ENCODE results near the gene GNL3. TPM values are rescaled to one million over a fixed set of nuclear protein-coding genes. Genes with fewer than 3 reads are reported as not detected.

GNL3 gene, protein sequence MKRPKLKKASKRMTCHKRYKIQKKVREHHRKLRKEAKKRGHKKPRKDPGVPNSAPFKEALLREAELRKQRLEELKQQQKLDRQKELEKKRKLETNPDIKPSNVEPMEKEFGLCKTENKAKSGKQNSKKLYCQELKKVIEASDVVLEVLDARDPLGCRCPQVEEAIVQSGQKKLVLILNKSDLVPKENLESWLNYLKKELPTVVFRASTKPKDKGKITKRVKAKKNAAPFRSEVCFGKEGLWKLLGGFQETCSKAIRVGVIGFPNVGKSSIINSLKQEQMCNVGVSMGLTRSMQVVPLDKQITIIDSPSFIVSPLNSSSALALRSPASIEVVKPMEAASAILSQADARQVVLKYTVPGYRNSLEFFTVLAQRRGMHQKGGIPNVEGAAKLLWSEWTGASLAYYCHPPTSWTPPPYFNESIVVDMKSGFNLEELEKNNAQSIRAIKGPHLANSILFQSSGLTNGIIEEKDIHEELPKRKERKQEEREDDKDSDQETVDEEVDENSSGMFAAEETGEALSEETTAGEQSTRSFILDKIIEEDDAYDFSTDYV
- total RNA-seq = 100 and 102 TPM in 2 replicates

DNA sequence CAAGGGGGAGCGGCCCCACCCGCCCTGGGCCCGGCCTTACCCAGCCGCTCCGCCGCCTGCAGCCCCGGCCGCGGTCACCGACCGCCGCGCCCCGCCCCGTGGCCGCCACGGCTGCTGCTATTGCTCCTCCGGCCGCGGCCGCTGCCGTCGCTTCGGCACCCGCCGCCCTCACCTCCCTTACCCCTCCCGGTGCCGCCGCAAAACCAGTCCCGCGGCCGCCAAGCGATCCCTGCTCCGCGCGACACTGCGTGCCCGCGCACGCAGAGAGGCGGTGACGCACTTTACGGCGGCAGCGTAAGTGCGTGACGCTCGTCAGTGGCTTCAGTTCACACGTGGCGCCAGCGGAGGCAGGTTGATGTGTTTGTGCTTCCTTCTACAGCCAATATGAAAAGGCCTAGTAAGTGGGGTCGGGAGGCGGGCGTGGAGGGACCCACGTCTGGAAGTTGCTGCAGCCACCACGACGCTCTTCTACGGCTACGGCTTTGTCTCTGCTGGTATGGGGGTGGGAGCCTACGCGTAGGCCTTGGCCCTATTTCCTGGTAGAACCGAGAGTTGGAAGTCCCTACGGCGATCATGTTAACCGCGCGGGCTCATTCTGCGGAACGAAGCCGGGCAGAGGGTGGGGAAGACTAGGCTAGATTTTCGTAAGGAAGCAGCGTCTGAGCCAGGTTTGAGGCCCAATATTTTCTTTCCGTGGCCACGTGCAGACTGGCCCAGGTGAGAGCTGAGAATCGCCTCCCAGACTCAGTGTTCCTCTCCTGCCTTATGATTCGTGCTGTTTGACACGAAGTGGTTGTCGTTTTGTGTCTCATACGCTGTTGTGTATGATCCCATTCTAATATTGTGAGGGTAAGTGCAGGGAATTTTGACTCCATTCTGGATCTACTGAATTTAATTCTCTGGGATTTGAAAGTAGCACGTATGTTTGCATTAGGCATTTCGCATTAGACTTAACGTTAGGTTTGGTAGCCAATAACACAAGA is at the start of gene GNL3, which contains the start of gene PBRM1:
GNL3 (plus strand) TSS at position 324 of the 983 bp plus-strand sequence; CDS start at position 385, 61 bp downstream.
PBRM1 (minus strand) TSS at position 205 of the 983 bp plus-strand sequence.

DNA sequence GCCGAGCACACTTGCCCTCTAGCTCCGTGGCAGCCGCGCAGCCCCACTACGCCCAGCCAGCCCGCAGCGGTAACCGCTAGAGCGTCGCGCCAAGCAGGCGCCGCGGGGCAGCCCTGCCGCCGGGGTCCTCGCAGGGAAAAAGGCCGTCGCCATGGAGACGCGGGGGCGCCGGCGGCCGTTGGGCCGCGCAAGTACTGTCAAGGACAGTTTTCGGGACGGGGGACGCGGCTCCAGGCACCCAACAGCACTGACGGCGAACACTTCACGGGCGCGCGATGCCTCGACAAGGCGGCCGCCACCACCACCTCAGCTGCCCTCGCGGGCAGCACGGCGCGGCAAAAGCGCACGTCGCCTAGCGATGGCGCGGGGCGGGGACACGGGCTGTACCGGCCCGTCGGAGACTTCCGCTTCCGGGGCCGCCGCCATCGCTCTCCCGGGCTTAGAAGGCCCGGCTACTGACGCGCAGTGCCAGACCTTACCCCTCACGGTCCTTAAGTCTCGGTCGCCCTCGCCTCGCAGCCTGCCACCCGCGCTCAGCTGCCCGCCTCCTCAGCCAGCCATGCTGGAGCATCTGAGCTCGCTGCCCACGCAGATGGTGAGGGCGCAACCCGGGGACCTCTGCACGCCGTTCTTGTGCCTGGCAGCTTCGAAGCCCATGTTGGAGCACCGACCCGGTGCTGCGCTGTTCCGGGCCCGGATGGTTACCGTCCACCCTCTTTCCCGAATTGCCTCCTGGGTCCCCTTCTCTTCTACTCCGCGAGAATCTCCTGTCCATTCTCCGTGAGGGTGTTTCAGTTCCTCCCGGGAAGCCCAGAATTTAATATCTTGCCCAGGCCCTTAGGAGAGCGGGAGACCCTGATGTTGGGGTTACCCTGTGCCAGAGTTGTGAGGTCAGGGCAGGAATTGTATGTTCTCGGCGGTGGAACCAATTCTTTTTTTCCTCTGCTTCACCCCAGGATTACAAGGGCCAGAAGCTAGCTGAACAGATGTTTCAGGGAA is 20.2 kb downstream of the GNL3 start, which contains the start of the genes GLT8D1 and SPCS1:
GLT8D1 (minus strand) TSS at position 104 of the 999 bp plus-strand sequence. CDS start 5,331 bp downstream, outside the sequence.
SPCS1 (plus strand) TSS at position 419 of the 999 bp plus-strand sequence; CDS start at position 560, 141 bp downstream.

Other genes with a start within 250 kb of the GNL3 start
- gene SEMA3G, start 240.9 kb upstream of the GNL3 start, total RNA-seq = 3.5 and 3.6 TPM in 2 replicates
- gene TNNC1, start 232.0 kb upstream of the GNL3 start, total RNA-seq = not detected in 2 replicates
- gene NISCH, start 230.4 kb upstream of the GNL3 start, total RNA-seq = 24.0 and 27.5 TPM in 2 replicates
- 149 and 154 TPM in 2 replicates for gene STAB1, start 190.7 kb upstream of the GNL3 start, total RNA-seq
- gene NT5DC2, start 152.2 kb upstream of the GNL3 start, total RNA-seq = 44.6 and 64.3 TPM in 2 replicates
- gene UQCC5, start 149.4 kb upstream of the GNL3 start, total RNA-seq = 0.59 and 9.9 TPM in 2 replicates
- gene PBRM1, start 119 bp upstream of the GNL3 start, total RNA-seq = 48.8 and 49.8 TPM in 2 replicates
- 49.4 and 60.7 TPM in 2 replicates for gene GLT8D1, start 19.8 kb downstream of the GNL3 start, total RNA-seq
- gene SPCS1, start 20.1 kb downstream of the GNL3 start, total RNA-seq = 189 TPM in 2 replicates
- gene NEK4, start 84.9 kb downstream of the GNL3 start, total RNA-seq = 12.1 and 15.1 TPM in 2 replicates
- gene ITIH1, start 91.6 kb downstream of the GNL3 start, total RNA-seq = not detected in 2 replicates
- gene ITIH3, start 108.8 kb downstream of the GNL3 start, total RNA-seq = not detected in 2 replicates
- 0.15 TPM in 1 of 2 replicates, not detected in the other for gene ITIH4, start 144.6 kb downstream of the GNL3 start, total RNA-seq
- not detected in 2 replicates for gene MUSTN1, start 149.0 kb downstream of the GNL3 start, total RNA-seq
- 17.0 and 17.3 TPM in 2 replicates for gene STIMATE, start 211.5 kb downstream of the GNL3 start, total RNA-seq

All from mammary microvascular endothelial cell (primary cell).